ENCODE measurements around the gene HYOU1.
A peak's percentile ranks its signal among the peaks of the same experiment; 100 is the strongest.

HYOU1 gene

DNA sequence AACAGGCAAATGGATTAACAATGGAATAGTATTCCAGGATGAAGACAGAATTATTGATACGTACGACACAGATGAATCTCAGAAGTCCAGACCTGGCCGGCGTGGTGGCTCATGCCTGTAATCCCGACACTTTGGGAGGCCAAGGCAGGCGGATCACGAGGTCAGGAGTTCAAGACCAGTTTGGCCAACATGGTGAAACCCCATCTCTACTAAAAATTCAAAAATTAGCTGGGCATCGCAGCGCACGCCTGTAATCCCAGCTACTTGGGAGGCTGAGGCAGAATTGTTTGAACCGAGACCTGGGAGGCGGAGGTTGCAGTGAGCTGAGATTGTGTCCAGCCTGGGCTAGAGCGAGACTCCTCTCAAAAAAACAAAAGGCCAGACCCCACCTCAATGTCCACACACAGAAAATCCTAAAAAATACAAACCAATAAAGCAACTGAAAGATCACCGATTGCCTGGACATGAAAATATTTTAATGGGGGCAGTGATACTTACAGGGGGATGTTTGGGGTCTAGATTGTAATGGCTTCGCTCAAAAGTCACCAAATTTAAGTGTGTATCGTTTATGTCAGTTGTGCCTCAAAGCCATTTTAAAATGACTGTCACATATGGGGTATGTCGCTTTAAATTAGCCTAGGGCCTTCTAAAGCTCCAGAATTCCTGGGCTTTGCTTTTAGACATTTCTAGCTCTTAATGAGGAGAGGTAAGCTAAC, 42.6 kb downstream of the HYOU1 start:
- H3K4me3 ChIP-seq (ENCODE audit: low read depth, low read length) = no peak overlapping the region
- TF ChIP-seq CTCF (IDR thresholded peaks at IDR 0.05; ENCODE audit: low read depth, low read length) = no peak

DNA sequence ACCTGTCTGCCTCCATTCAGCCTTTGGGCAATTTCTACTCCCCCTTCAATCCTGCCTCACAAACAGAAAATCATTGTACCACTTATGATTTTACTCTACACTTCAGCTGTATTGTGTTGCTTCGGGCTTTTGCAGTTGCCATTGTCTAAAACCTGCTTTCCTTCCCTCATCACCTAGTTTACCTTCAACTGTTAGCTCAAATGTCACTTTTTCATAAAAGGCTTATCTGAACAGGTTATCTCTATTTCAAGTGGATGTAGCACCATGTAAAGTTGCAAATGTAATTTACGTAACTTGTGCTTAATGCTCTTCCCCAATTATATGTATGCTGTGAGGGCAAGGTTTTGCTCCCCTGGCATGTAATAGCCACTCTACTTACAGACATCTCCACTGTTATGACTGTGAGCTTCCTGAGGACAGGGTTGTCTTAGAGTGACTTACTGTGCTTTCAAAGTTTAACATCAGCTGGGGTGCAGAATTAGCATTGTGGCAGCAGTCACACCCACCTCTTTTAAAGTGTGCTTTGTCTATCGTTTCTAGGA, 44.3 kb downstream of the HYOU1 start:
- no peak overlapping the region for H3K4me3 ChIP-seq (ENCODE audit: low read depth, low read length)
- no peak for TF ChIP-seq CTCF (IDR thresholded peaks at IDR 0.05; ENCODE audit: low read depth, low read length)

DNA sequence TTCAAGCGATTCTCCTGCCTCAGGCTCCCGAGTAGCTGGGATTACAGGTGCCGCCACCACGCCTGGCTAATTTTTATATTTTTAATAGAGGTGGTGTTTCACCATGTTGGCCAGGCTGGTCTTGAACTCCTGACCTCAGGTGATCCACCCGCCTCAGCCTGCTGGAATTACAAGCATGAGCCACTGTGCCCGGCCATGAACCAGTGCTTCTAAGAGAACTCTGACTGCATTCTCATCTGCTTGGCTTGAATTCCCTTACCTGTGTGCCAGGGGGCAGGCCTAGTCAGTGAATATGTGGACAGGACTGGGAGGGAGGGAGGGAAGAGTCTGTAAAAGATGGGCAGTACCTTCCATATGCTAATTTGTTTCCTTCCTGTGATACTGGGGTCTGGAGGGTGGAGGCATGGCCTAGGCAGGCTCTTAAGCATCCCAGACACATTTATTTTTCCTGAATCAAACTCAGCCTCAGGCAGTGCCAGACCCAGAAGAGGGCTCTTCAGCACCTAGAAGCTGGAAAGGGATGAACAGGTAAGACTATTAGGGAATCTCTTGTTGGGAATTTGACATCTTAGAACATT, 45.4 kb downstream of the HYOU1 start:
- H3K4me3 ChIP-seq (ENCODE audit: low read depth, low read length) = no peak overlapping the region
- TF ChIP-seq CTCF (IDR thresholded peaks at IDR 0.05; ENCODE audit: low read depth, low read length) = no peak

DNA sequence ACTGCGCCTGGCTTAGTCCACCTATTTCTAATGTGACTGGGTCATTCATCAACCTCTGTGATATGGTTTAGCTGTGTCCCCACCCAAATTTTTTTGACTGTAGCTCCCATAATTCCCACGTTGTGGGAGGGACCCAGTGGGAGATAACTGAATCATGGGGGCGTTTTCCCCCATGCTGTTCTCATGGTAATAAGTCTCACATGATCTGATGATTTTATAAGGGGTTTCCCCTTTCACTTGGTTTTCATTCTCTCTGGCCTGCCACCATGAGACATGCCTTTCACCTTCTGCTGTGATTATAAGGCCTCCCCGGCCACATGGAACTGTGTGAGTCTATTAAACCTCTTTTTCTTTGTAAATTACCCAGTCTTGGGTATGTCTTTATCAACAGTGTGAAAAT, 50.3 kb downstream of the HYOU1 start:
- H3K4me3 ChIP-seq (ENCODE audit: low read depth, low read length) = no peak overlapping the region
- no peak for TF ChIP-seq CTCF (IDR thresholded peaks at IDR 0.05; ENCODE audit: low read depth, low read length)

GRCh38 chr11:119000906-119001305, 56.1 kb downstream of the HYOU1 start:
- TF ChIP-seq CTCF (IDR thresholded peaks at IDR 0.05; ENCODE audit: low read depth, low read length) = no peak
- H3K4me3 ChIP-seq (ENCODE audit: low read depth, low read length) = no peak overlapping the region

DNA sequence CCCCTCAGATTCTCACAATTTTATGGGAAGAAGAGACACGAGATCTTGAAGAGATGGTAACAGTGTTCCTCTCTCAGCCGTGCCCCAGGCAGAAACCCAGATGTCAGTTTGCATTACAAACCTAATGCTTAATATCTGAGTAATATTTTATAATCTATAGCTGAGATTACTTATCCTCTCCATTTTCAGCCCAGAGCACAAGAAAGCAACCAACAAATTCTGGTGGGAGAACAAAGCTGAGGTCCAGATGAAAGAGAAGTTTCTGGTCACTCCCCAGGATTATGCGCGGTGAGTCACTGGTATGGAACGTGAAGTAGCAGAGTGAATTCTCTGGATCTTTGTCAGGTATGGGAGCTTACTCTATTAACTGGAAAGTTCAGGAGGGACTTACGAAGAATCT, 58.2 kb downstream of the HYOU1 start:
- H3K4me3 ChIP-seq (ENCODE audit: low read depth, low read length) = peak overlapping the region; percentile 89
- no peak for TF ChIP-seq CTCF (IDR thresholded peaks at IDR 0.05; ENCODE audit: low read depth, low read length)

DNA sequence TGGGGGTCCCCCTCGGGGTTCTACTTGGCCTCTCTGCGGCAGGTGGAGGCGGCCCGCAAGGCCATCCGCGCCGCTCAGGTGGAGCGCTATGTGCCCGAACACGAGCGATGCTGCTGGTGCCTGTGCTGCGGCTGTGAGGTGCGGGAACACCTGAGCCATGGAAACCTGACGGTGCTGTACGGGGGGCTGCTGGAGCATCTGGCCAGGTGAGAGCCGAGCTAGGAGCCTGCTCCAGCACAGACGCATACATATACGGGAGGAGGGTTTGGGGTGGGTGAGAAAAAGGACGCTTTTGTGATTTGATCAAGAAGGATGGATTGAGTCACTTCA, 58.7 kb downstream of the HYOU1 start:
- TF ChIP-seq CTCF (IDR thresholded peaks at IDR 0.05; ENCODE audit: low read depth, low read length) = no peak
- peak overlapping the region; percentile 89 for H3K4me3 ChIP-seq (ENCODE audit: low read depth, low read length)

Data from WI38 (cell line).